Measurements from ENCODE around the gene RGS17.
A peak's percentile ranks its signal among the peaks of the same experiment; 100 is the strongest.
"Not testable (repeated sequence)": the region's sequence is repeated elsewhere in the genome, so short reads cannot be mapped to it uniquely, and the experiment has no call there.

Gene RGS17

DNA sequence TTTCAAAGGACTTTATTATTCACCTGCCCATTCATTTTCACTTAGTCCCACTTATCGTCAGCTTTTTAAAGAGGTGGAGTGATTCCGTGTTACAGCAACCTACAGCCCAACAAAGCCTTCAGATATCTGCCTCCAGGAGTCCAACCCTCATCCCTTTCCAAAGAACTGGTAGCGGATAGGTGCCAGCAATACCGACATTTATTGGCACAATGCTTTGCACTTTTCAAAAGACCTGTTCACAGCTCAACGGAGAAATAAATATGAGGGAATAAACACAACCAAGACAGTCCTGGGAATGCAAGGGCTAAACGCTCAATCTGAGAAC lies 127.8 kb downstream of the RGS17 start:
- H3K36me3 ChIP-seq (ENCODE audit: control insufficient read depth in 1 of 2, insufficient read depth in 2 of 2, low read length in 2 of 2): no peaks in the 10 kb centered on the region
- H3K4me1 ChIP-seq (ENCODE audit: control insufficient read depth in 1 of 2, insufficient read depth in 2 of 2, low read length in 2 of 2): peaks cover 0 to 2% of the 10 kb centered on the region in 2 experiments
- H2BK5ac ChIP-seq (ENCODE audit: low read depth, low read length, poor library complexity): peak overlapping the region; percentile 72
- WGBS (ENCODE audit: extremely low coverage, insufficient coverage, insufficient read length): no CpG with 5 or more reads among the region's 6 CpGs
- peak overlapping the region; percentile 35 for H3K27ac ChIP-seq (ENCODE audit: low read depth, low read length)
- no peak overlapping the region for H2BK120ac ChIP-seq (ENCODE audit: insufficient read depth, low read length, poor library complexity)
- peak overlapping the region; percentile 52 for H3K9ac ChIP-seq (ENCODE audit: low read length)
- H2BK12ac ChIP-seq (ENCODE audit: low read length): no peak overlapping the region
- no peaks in the 10 kb centered on the region for H3K9me3 ChIP-seq (ENCODE audit: insufficient read depth, low read depth, low read length)
- peaks cover 8% of the 10 kb centered on the region for H3K79me2 ChIP-seq (ENCODE audit: control insufficient read depth, insufficient read depth, low read length, poor library complexity)
- DNase-seq: peak in 1 of 2 donors; percentile 28
- H4K91ac ChIP-seq (ENCODE audit: low read depth, low read length): peak overlapping the region; percentile 55
- H4K12ac ChIP-seq (ENCODE audit: low read depth, low read length): peak overlapping the region; percentile 67
- H3K18ac ChIP-seq (ENCODE audit: low read length): no peak overlapping the region
- H2AK5ac ChIP-seq (ENCODE audit: low read length): no peak overlapping the region
- H3K14ac ChIP-seq (ENCODE audit: low read length): peak overlapping the region; percentile 77
- H3K4ac ChIP-seq (ENCODE audit: low read depth, low read length): no peak overlapping the region
- H4K8ac ChIP-seq (ENCODE audit: low read depth, low read length): peak overlapping the region; percentile 94
- H3K23ac ChIP-seq (ENCODE audit: low read length): no peak overlapping the region
- peaks cover 5% of the 10 kb centered on the region for H3K79me1 ChIP-seq (ENCODE audit: low read length)
- peak overlapping the region; percentile 99 for H3K4me2 ChIP-seq (ENCODE audit: low read length)
- H2AFZ ChIP-seq (ENCODE audit: insufficient read depth, low read length, poor library complexity): peak overlapping the region; percentile 94
- peak overlapping the region; percentile 84 for H3K4me3 ChIP-seq (ENCODE audit: low read depth, low read length)
- H3K27me3 ChIP-seq (ENCODE audit: insufficient read depth, low read length): no peaks in the 10 kb centered on the region

DNA sequence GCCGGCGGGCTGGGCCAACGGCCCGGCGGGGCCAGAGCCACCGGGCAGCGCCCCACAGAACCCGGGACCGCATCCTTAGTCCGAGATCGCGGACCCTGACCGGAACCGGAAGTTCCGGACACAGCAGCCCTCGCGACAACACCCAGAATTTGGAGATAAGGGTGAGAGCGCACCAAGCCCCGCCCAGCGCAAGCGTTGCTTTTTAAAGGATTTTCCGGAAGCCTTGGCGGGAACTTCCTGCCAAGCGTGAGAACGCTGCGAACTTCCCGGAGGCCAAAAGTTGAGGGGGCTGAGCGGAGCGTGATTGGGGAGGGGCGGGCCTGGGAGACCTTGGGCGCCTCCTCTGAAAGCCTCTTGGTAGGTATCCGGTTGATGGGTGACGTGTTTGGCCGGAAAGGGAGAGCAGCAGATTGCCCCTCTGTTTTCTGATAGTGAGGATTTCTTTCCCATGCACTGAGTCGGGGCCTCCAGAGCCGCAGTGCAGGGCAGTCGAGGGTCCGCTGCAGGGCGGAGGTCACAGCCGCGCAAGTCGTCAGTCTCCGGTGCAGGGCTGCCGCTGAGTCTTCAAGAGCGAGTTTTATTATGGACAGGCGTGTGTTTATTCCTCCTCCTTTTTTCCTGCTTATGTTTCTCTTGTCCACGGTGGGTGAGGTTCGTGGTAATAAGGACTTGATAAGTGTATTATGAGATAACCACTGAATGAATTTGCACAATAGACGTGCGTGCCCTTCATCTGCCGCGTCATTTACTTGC lies 128.3 kb downstream of the RGS17 start, which contains the start of gene MTRF1L:
TSS of gene MTRF1L (minus strand) at position 97 of the 753 bp plus-strand sequence. CDS start at position 73, 24 bp downstream.
- H3K4me2 ChIP-seq (ENCODE audit: low read length): peak within 1 kb of the TSS; percentile 99
- peaks cover 8% of the 10 kb centered on the region for H3K79me2 ChIP-seq (ENCODE audit: control insufficient read depth, insufficient read depth, low read length, poor library complexity)
- H3K36me3 ChIP-seq (ENCODE audit: control insufficient read depth in 1 of 2, insufficient read depth in 2 of 2, low read length in 2 of 2): no peaks in the 10 kb centered on the region
- no peak within 1 kb of the TSS for H3K23ac ChIP-seq (ENCODE audit: low read length)
- H2AK5ac ChIP-seq (ENCODE audit: low read length): no peak within 1 kb of the TSS
- peak within 1 kb of the TSS; percentile 92 for H3K4me3 ChIP-seq (ENCODE audit: low read depth, low read length)
- WGBS (ENCODE audit: extremely low coverage, insufficient coverage, insufficient read length): no CpG with 5 or more reads among the region's 52 CpGs
- peak within 1 kb of the TSS; percentile 35 for H3K27ac ChIP-seq (ENCODE audit: low read depth, low read length)
- peak within 1 kb of the TSS; percentile 82 for H3K18ac ChIP-seq (ENCODE audit: low read length)
- peaks cover 5% of the 10 kb centered on the region for H3K79me1 ChIP-seq (ENCODE audit: low read length)
- peak within 1 kb of the TSS; percentile 72 for H2BK5ac ChIP-seq (ENCODE audit: low read depth, low read length, poor library complexity)
- peak within 1 kb of the TSS; percentile 89 for H4K12ac ChIP-seq (ENCODE audit: low read depth, low read length)
- peak within 1 kb of the TSS; percentile 78 for H3K4ac ChIP-seq (ENCODE audit: low read depth, low read length)
- peak within 1 kb of the TSS; percentile 55 for H4K91ac ChIP-seq (ENCODE audit: low read depth, low read length)
- H2BK12ac ChIP-seq (ENCODE audit: low read length): no peak within 1 kb of the TSS
- peak within 1 kb of the TSS; percentile 94 for H3K9ac ChIP-seq (ENCODE audit: low read length)
- peaks cover 0 to 2% of the 10 kb centered on the region in 2 experiments for H3K4me1 ChIP-seq (ENCODE audit: control insufficient read depth in 1 of 2, insufficient read depth in 2 of 2, low read length in 2 of 2)
- H2AFZ ChIP-seq (ENCODE audit: insufficient read depth, low read length, poor library complexity): peak within 1 kb of the TSS; percentile 94
- H2BK120ac ChIP-seq (ENCODE audit: insufficient read depth, low read length, poor library complexity): peak within 1 kb of the TSS; percentile 68
- DNase-seq: peak; percentile 96 to 98
- peak within 1 kb of the TSS; percentile 94 for H4K8ac ChIP-seq (ENCODE audit: low read depth, low read length)
- H3K27me3 ChIP-seq (ENCODE audit: insufficient read depth, low read length): no peaks in the 10 kb centered on the region
- peak within 1 kb of the TSS; percentile 77 for H3K14ac ChIP-seq (ENCODE audit: low read length)
- no peaks in the 10 kb centered on the region for H3K9me3 ChIP-seq (ENCODE audit: insufficient read depth, low read depth, low read length)

DNA sequence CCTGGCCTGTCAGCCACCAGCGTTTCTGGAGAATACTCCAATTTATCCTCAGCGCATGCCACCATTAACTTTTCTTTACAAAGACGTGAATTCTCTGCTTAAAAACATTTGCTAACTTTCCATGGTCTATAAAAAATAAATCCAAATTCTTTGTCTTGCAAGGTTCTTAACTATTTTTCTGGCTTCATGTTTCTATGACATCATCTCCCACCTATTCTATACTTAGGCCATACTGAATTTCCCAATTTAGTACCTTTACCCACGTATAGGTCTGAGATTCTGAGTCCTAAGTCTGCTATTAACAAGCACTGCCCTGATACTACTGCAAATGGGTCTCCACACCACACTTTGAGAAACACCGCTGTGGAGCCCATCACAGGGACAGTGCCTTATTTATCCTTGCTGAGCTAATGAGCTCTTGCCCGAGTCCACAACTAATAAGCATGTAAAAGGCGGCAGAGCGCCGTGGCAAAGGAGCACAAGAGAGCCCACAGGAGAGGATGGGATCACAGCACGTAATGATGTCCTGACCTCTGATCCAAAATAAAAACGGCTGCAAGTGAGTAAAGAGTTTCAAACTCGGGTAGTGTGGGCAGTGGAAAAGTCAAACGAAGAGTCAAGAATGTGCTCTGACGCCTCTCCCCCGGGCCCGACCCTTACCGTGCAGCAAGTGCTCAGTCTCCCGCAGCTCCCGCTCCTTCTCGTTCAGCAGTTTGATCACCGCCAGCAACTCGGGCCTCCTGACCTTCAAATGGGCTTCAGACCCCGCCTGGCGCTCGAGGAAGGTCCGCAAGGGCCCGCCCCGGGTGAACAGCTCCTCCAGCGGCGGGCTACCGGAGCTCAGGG lies 129.1 kb downstream of the RGS17 start:
- WGBS (ENCODE audit: extremely low coverage, insufficient coverage, insufficient read length): no CpG with 5 or more reads among the region's 31 CpGs
- peak overlapping the region; percentile 11 for H3K14ac ChIP-seq (ENCODE audit: low read length)
- peak in 1 of 2 donors; percentile 13 for DNase-seq
- peak overlapping the region; percentile 95 for H3K4me2 ChIP-seq (ENCODE audit: low read length)
- H4K91ac ChIP-seq (ENCODE audit: low read depth, low read length): peak overlapping the region; percentile 26
- no peak overlapping the region for H2BK5ac ChIP-seq (ENCODE audit: low read depth, low read length, poor library complexity)
- H3K9ac ChIP-seq (ENCODE audit: low read length): peak overlapping the region; percentile 94
- peaks cover 8% of the 10 kb centered on the region for H3K79me2 ChIP-seq (ENCODE audit: control insufficient read depth, insufficient read depth, low read length, poor library complexity)
- no peaks in the 10 kb centered on the region for H3K9me3 ChIP-seq (ENCODE audit: insufficient read depth, low read depth, low read length)
- H3K27ac ChIP-seq (ENCODE audit: low read depth, low read length): no peak overlapping the region
- H3K23ac ChIP-seq (ENCODE audit: low read length): no peak overlapping the region
- H2BK120ac ChIP-seq (ENCODE audit: insufficient read depth, low read length, poor library complexity): no peak overlapping the region
- no peak overlapping the region for H2AK5ac ChIP-seq (ENCODE audit: low read length)
- H3K4ac ChIP-seq (ENCODE audit: low read depth, low read length): peak overlapping the region; percentile 72
- H4K12ac ChIP-seq (ENCODE audit: low read depth, low read length): peak overlapping the region; percentile 80
- peak overlapping the region; percentile 92 for H3K4me3 ChIP-seq (ENCODE audit: low read depth, low read length)
- H2AFZ ChIP-seq (ENCODE audit: insufficient read depth, low read length, poor library complexity): peak overlapping the region; percentile 8
- H3K27me3 ChIP-seq (ENCODE audit: insufficient read depth, low read length): no peaks in the 10 kb centered on the region
- peaks cover 0 to 2% of the 10 kb centered on the region in 2 experiments for H3K4me1 ChIP-seq (ENCODE audit: control insufficient read depth in 1 of 2, insufficient read depth in 2 of 2, low read length in 2 of 2)
- H4K8ac ChIP-seq (ENCODE audit: low read depth, low read length): peak overlapping the region; percentile 71
- H2BK12ac ChIP-seq (ENCODE audit: low read length): no peak overlapping the region
- H3K18ac ChIP-seq (ENCODE audit: low read length): no peak overlapping the region
- peaks cover 0 to 5% of the 10 kb centered on the region in 2 experiments for H3K36me3 ChIP-seq (ENCODE audit: control insufficient read depth in 1 of 2, insufficient read depth in 2 of 2, low read length in 2 of 2)
- peaks cover 5% of the 10 kb centered on the region for H3K79me1 ChIP-seq (ENCODE audit: low read length)

DNA sequence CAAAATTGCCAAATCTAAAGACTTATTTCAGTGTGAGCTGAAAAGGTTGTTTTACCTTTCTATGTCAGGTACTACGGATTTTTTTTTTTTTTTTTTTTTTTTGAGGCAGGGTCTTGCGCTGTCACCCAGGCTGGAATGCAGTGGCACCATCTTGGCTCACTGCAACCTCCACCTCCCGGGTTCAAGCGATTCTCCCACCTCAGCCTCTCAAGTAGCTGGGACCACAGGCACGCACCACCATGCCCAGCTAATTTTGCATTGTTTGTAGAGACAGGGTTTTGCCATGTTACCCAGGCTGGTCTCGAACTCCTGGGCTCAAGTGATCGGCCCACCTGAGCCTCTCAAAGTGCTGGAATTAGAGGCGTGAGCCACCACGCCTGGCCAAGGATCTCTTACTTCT lies 130.3 kb downstream of the RGS17 start:
- H3K79me1 ChIP-seq (ENCODE audit: low read length); H4K8ac ChIP-seq (ENCODE audit: low read depth, low read length); H2BK5ac ChIP-seq (ENCODE audit: low read depth, low read length, poor library complexity); H3K4me1 ChIP-seq (ENCODE audit: control insufficient read depth in 1 of 2, insufficient read depth in 2 of 2, low read length in 2 of 2); H2BK120ac ChIP-seq (ENCODE audit: insufficient read depth, low read length, poor library complexity); H2AK5ac ChIP-seq (ENCODE audit: low read length); H3K9ac ChIP-seq (ENCODE audit: low read length); H4K12ac ChIP-seq (ENCODE audit: low read depth, low read length); H3K4me2 ChIP-seq (ENCODE audit: low read length); H3K27me3 ChIP-seq (ENCODE audit: insufficient read depth, low read length); DNase-seq; H3K79me2 ChIP-seq (ENCODE audit: control insufficient read depth, insufficient read depth, low read length, poor library complexity); H3K9me3 ChIP-seq (ENCODE audit: insufficient read depth, low read depth, low read length); H3K36me3 ChIP-seq (ENCODE audit: control insufficient read depth in 1 of 2, insufficient read depth in 2 of 2, low read length in 2 of 2); H3K18ac ChIP-seq (ENCODE audit: low read length); H3K27ac ChIP-seq (ENCODE audit: low read depth, low read length); H3K14ac ChIP-seq (ENCODE audit: low read length); H3K4me3 ChIP-seq (ENCODE audit: low read depth, low read length); H2AFZ ChIP-seq (ENCODE audit: insufficient read depth, low read length, poor library complexity); H2BK12ac ChIP-seq (ENCODE audit: low read length); H3K23ac ChIP-seq (ENCODE audit: low read length); H4K91ac ChIP-seq (ENCODE audit: low read depth, low read length): not testable (repeated sequence)
- no CpG with 5 or more reads among the region's 9 CpGs for WGBS (ENCODE audit: extremely low coverage, insufficient coverage, insufficient read length)
- H3K4ac ChIP-seq (ENCODE audit: low read depth, low read length): peak overlapping the region; percentile 96
